ENCODE data around the gene EIF4G3. TPM values are rescaled to one million over a fixed set of nuclear protein-coding genes. Genes with fewer than 3 reads are reported as not detected.

EIF4G3 gene
- total and polyA plus RNA-seq, 2 donors (not counting 1 experiment from before 2014, with no cell fraction given), result 53.5 to 67.0 TPM

- Histone ChIP-seq H2AFZ (ENCODE audit: low read length) (no peak overlapping the region), H4K20me1 (ENCODE audit: control insufficient read depth, extremely low read depth, insufficient read depth, low read length) (no peaks in the 10 kb centered on the region), H3K27ac (ENCODE audit: insufficient read depth, low read length) (no peak overlapping the region), H3K4me2 (ENCODE audit: extremely low read depth, insufficient read depth, low read length) (no peak overlapping the region), H3K79me2 (ENCODE audit: control insufficient read depth, insufficient read depth, low read length) (peaks cover 16% of the 10 kb centered on the region), H3K36me3 (ENCODE audit: control insufficient read depth, insufficient read depth, low read length) (no peaks in the 10 kb centered on the region), H3K9me3 (ENCODE audit: control insufficient read depth, insufficient read depth, low read depth, low read length) (no peaks in the 10 kb centered on the region), H3K4me1 (ENCODE audit: control insufficient read depth, extremely low read depth, insufficient read depth, low read length) (peaks cover 4% of the 10 kb centered on the region), H3K27me3 (ENCODE audit: control insufficient read depth, insufficient read depth, low read length) (no peaks in the 10 kb centered on the region), H3K9ac (ENCODE audit: insufficient read depth, low read length) (no peak overlapping the region), H3K4me3 (replicated peaks in 1 of 4; ENCODE audit: control extremely low read depth in 1 of 4, insufficient read depth in 1 of 4, low read depth in 3 of 4, low read length in 4 of 4) (no peak overlapping the region)
- no peak for TF ChIP-seq CTCF (conservative IDR thresholded peaks at IDR 0.05 in 1 of 2, IDR thresholded peaks at IDR 0.05 in 1 of 2; ENCODE audit: low read depth in 1 of 2, low read length in 2 of 2)
- no peak for TF ChIP-seq EZH2 (IDR thresholded peaks at IDR 0.05; ENCODE audit: low read length, missing control alignments)
- no peak for DNase-seq (ENCODE audit: low read depth in 2 of 2)
These were observed 158.0 kb downstream of the EIF4G3 start for GRCh38 chr1:21018673-21019072.

DNA sequence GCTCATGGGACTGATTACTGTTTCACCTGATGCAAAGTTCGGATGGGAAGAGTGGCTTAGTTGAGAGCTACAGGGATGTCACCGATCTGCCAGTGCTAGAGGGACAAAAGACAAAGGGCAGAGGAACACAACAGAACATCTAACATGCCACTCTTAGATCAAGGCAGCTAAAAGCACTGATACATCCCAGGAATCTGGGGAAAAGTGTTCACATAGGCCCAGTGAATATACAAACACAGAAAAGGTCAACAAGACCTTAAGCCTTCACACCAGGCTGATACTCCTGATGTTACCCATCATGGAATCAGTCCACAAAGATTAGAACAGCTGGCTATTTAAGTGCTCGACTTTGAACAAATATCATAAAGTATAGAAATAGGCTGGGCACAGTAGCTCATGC is 163.2 kb downstream of the EIF4G3 start:
- Histone ChIP-seq H3K4me2 (ENCODE audit: extremely low read depth, insufficient read depth, low read length) (no peak overlapping the region), H3K9me3 (ENCODE audit: control insufficient read depth, insufficient read depth, low read depth, low read length) (no peaks in the 10 kb centered on the region), H4K20me1 (ENCODE audit: control insufficient read depth, extremely low read depth, insufficient read depth, low read length) (no peaks in the 10 kb centered on the region), H2AFZ (ENCODE audit: low read length) (no peak overlapping the region), H3K4me3 (replicated peaks in 1 of 4; ENCODE audit: control extremely low read depth in 1 of 4, insufficient read depth in 1 of 4, low read depth in 3 of 4, low read length in 4 of 4) (no peak overlapping the region), H3K9ac (ENCODE audit: insufficient read depth, low read length) (no peak overlapping the region), H3K27me3 (ENCODE audit: control insufficient read depth, insufficient read depth, low read length) (no peaks in the 10 kb centered on the region), H3K27ac (ENCODE audit: insufficient read depth, low read length) (no peak overlapping the region), H3K36me3 (ENCODE audit: control insufficient read depth, insufficient read depth, low read length) (no peaks in the 10 kb centered on the region), H3K79me2 (ENCODE audit: control insufficient read depth, insufficient read depth, low read length) (peaks cover 18% of the 10 kb centered on the region), H3K4me1 (ENCODE audit: control insufficient read depth, extremely low read depth, insufficient read depth, low read length) (no peaks in the 10 kb centered on the region)
- TF ChIP-seq CTCF (conservative IDR thresholded peaks at IDR 0.05 in 1 of 2, IDR thresholded peaks at IDR 0.05 in 1 of 2; ENCODE audit: low read depth in 1 of 2, low read length in 2 of 2) (no peak), EZH2 (IDR thresholded peaks at IDR 0.05; ENCODE audit: low read length, missing control alignments) (no peak)
- DNase-seq (ENCODE audit: low read depth in 2 of 2), result no peak

- no peak overlapping the region for H2AFZ ChIP-seq (ENCODE audit: low read length)
- H4K20me1 ChIP-seq (ENCODE audit: control insufficient read depth, extremely low read depth, insufficient read depth, low read length), result no peaks in the 10 kb centered on the region
- no peak overlapping the region for H3K27ac ChIP-seq (ENCODE audit: insufficient read depth, low read length)
- DNase-seq (ENCODE audit: low read depth in 2 of 2), result peak; percentile 62 to 69
- TF ChIP-seq EZH2 (IDR thresholded peaks at IDR 0.05; ENCODE audit: low read length, missing control alignments) (no peak), CTCF (conservative IDR thresholded peaks at IDR 0.05 in 1 of 2, IDR thresholded peaks at IDR 0.05 in 1 of 2; ENCODE audit: low read depth in 1 of 2, low read length in 2 of 2) (no peak)
- H3K9ac ChIP-seq (ENCODE audit: insufficient read depth, low read length), result no peak overlapping the region
- H3K4me2 ChIP-seq (ENCODE audit: extremely low read depth, insufficient read depth, low read length), result no peak overlapping the region
- peaks cover 15% of the 10 kb centered on the region for H3K79me2 ChIP-seq (ENCODE audit: control insufficient read depth, insufficient read depth, low read length)
- H3K4me3 ChIP-seq (replicated peaks in 1 of 4; ENCODE audit: control extremely low read depth in 1 of 4, insufficient read depth in 1 of 4, low read depth in 3 of 4, low read length in 4 of 4), result no peak overlapping the region
- no peaks in the 10 kb centered on the region for H3K27me3 ChIP-seq (ENCODE audit: control insufficient read depth, insufficient read depth, low read length)
- no peaks in the 10 kb centered on the region for H3K4me1 ChIP-seq (ENCODE audit: control insufficient read depth, extremely low read depth, insufficient read depth, low read length)
- H3K36me3 ChIP-seq (ENCODE audit: control insufficient read depth, insufficient read depth, low read length), result no peaks in the 10 kb centered on the region
- H3K9me3 ChIP-seq (ENCODE audit: control insufficient read depth, insufficient read depth, low read depth, low read length), result no peaks in the 10 kb centered on the region
These were observed 163.8 kb downstream of the EIF4G3 start for GRCh38 chr1:21012937-21013336.
